ENCODE measurements around the gene DCAF10. TPM values are rescaled to one million over a fixed set of nuclear protein-coding genes. Genes with fewer than 3 reads are reported as not detected.

DCAF10 gene
- total and polyA plus RNA-seq, 10 of the 15 experiments (the other 5 are each of a cell fraction or from before 2014, with no cell fraction given) = 3.9 to 21.7 (median 9.8) TPM

DNA sequence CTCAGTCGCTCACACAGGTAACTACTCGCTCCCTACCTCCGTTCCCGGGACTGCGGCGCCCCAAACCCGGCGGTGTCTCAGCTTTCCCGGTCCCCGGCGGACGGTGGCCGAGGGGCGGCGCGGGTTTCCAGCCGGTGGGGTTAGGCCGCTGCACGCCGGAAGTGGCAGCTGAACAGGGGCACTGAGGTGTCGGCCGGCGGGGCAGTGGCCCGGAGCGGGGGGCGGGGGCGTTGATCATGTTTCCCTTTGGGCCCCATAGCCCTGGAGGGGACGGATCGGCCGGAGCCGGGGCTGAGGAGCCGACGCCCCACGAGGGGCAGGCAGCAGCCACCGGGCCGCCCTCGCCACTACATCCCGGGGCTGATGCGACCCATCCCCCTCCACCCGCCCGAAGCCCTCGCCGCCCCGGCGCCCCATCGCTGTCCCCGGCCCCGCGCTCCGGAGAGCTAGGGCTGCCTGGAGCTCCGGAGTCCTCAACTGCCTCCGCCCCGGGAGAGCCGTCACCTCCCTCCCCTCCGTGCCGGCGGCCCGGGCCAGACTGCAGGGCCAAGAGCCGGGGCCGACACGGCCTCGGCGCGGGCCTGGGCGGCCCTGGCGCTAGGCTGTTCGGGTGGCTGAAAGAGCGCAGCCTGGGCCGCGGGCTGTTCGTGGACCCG, at the start of gene DCAF10 (continued):
- TF ChIP-seq, protein P1, sequence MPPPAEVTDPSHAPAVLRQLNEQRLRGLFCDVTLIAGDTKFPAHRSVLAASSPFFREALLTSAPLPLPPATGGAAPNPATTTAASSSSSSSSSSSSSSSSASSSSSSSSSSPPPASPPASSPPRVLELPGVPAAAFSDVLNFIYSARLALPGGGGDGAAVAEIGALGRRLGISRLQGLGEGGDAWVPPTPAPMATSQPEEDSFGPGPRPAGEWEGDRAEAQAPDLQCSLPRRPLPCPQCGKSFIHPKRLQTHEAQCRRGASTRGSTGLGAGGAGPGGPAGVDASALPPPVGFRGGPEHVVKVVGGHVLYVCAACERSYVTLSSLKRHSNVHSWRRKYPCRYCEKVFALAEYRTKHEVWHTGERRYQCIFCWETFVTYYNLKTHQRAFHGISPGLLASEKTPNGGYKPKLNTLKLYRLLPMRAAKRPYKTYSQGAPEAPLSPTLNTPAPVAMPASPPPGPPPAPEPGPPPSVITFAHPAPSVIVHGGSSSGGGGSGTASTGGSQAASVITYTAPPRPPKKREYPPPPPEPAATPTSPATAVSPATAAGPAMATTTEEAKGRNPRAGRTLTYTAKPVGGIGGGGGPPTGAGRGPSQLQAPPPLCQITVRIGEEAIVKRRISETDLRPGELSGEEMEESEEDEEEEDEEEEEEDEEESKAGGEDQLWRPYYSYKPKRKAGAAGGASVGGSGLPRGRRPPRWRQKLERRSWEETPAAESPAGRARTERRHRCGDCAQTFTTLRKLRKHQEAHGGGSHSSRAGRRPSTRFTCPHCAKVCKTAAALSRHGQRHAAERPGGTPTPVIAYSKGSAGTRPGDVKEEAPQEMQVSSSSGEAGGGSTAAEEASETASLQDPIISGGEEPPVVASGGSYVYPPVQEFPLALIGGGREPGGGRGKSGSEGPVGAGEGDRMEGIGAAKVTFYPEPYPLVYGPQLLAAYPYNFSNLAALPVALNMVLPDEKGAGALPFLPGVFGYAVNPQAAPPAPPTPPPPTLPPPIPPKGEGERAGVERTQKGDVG (CRISPR knock-in tag; IDR thresholded peaks at IDR 0.05) = no peak
- TF ChIP-seq CREM (IDR thresholded peaks at IDR 0.05; ENCODE audit: low read depth) = peak; percentile 82
- no peak for TF ChIP-seq SMAD1 (IDR thresholded peaks at IDR 0.05; ENCODE audit: low read depth, partially characterized antibody)
- TF ChIP-seq MYC (IDR thresholded peaks at IDR 0.05; ENCODE audit: insufficient read depth, insufficient read length, insufficient replicate concordance, low read length, severe bottlenecking) = no peak
- no peak for TF ChIP-seq EZH2 (IDR thresholded peaks at IDR 0.05; ENCODE audit: borderline replicate concordance, control insufficient read depth, low read depth, low read length)
- no peak for TF ChIP-seq NFXL1 (IDR thresholded peaks at IDR 0.05; ENCODE audit: borderline replicate concordance)
- TF ChIP-seq, protein P2, sequence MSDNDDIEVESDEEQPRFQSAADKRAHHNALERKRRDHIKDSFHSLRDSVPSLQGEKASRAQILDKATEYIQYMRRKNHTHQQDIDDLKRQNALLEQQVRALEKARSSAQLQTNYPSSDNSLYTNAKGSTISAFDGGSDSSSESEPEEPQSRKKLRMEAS (IDR thresholded peaks at IDR 0.05; ENCODE audit: low read depth, low read length) = peak; percentile 74
- TF ChIP-seq, protein P3, sequence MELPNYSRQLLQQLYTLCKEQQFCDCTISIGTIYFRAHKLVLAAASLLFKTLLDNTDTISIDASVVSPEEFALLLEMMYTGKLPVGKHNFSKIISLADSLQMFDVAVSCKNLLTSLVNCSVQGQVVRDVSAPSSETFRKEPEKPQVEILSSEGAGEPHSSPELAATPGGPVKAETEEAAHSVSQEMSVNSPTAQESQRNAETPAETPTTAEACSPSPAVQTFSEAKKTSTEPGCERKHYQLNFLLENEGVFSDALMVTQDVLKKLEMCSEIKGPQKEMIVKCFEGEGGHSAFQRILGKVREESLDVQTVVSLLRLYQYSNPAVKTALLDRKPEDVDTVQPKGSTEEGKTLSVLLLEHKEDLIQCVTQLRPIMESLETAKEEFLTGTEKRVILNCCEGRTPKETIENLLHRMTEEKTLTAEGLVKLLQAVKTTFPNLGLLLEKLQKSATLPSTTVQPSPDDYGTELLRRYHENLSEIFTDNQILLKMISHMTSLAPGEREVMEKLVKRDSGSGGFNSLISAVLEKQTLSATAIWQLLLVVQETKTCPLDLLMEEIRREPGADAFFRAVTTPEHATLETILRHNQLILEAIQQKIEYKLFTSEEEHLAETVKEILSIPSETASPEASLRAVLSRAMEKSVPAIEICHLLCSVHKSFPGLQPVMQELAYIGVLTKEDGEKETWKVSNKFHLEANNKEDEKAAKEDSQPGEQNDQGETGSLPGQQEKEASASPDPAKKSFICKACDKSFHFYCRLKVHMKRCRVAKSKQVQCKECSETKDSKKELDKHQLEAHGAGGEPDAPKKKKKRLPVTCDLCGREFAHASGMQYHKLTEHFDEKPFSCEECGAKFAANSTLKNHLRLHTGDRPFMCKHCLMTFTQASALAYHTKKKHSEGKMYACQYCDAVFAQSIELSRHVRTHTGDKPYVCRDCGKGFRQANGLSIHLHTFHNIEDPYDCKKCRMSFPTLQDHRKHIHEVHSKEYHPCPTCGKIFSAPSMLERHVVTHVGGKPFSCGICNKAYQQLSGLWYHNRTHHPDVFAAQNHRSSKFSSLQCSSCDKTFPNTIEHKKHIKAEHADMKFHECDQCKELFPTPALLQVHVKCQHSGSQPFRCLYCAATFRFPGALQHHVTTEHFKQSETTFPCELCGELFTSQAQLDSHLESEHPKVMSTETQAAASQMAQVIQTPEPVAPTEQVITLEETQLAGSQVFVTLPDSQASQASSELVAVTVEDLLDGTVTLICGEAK (IDR thresholded peaks at IDR 0.05; ENCODE audit: borderline replicate concordance) = peak; percentile 99
- TF ChIP-seq KAT2A (conservative IDR thresholded peaks at IDR 0.05; ENCODE audit: control insufficient read depth, low read depth, low read length) = no peak
- TF ChIP-seq FOXK2 (IDR thresholded peaks at IDR 0.05) = no peak; the same call in 1 of the 2 replicates
- peak; percentile 98 for TF ChIP-seq GABPA (IDR thresholded peaks at IDR 0.05; ENCODE audit: low read depth)
- TF ChIP-seq MEF2A (IDR thresholded peaks at IDR 0.05; ENCODE audit: insufficient read depth, low read depth, low read length) = peak; percentile 64; the same call in 1 of the 2 replicates
- no peak for TF ChIP-seq NFYB (IDR thresholded peaks at IDR 0.05; ENCODE audit: insufficient read depth, low read depth, low read length)
- TF ChIP-seq POLR2AphosphoS2 (IDR thresholded peaks at IDR 0.05; ENCODE audit: low read depth, low read length) = peak; percentile 76
- TF ChIP-seq PML (IDR thresholded peaks at IDR 0.05; ENCODE audit: low read length) = peak; percentile 75; the same call in 1 of the 2 replicates
- no peak for TF ChIP-seq SUZ12 (IDR thresholded peaks at IDR 0.05; ENCODE audit: unreplicated experiment)
- peak; percentile 95; the same call in 2 of the 3 replicates for TF ChIP-seq POU2F2 (IDR thresholded peaks at IDR 0.05; ENCODE audit: borderline replicate concordance, low read depth, low read length)
- TF ChIP-seq ESRRA (IDR thresholded peaks at IDR 0.05; ENCODE audit: low read length) = peak; percentile 75; the same call in 1 of the 2 replicates
- peak; percentile 96; the same call in 1 of the 2 replicates for TF ChIP-seq ASH2L (IDR thresholded peaks at IDR 0.05; ENCODE audit: borderline replicate concordance, low read depth)
- TF ChIP-seq STAT1 (conservative IDR thresholded peaks at IDR 0.05) = peak; percentile 99
- TF ChIP-seq, protein P4, sequence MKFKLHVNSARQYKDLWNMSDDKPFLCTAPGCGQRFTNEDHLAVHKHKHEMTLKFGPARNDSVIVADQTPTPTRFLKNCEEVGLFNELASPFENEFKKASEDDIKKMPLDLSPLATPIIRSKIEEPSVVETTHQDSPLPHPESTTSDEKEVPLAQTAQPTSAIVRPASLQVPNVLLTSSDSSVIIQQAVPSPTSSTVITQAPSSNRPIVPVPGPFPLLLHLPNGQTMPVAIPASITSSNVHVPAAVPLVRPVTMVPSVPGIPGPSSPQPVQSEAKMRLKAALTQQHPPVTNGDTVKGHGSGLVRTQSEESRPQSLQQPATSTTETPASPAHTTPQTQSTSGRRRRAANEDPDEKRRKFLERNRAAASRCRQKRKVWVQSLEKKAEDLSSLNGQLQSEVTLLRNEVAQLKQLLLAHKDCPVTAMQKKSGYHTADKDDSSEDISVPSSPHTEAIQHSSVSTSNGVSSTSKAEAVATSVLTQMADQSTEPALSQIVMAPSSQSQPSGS (IDR thresholded peaks at IDR 0.05; ENCODE audit: low read length) = no peak

All from GM12878 (cell line).